ENCODE measurements around the gene FSTL1.
"Not testable (repeated sequence)": the region's sequence is repeated elsewhere in the genome, so short reads cannot be mapped to it uniquely, and the experiment has no call there.

FSTL1 gene

GRCh38 chr3:120394347-120394746 is 56.4 kb downstream of the FSTL1 start:
- Histone ChIP-seq H3K4me1 (ENCODE audit: control extremely low read depth in 1 of 4, control insufficient read depth in 4 of 4, insufficient read depth in 4 of 4, low read length in 3 of 4) (peaks cover 0 to under 1% (median 0%) of the 10 kb centered on the region in 4 experiments), H3K9me3 (ENCODE audit: control extremely low read depth in 1 of 5, control insufficient read depth in 4 of 5, insufficient read depth in 2 of 5, low read depth in 1 of 5, low read length in 4 of 5) (no peaks in the 10 kb centered on the region), H3K27me3 (replicated peaks in 2 of 5; ENCODE audit: control insufficient read depth in 4 of 5, insufficient read depth in 5 of 5, low read length in 4 of 5) (no peaks in the 10 kb centered on the region), H3K4me3 (ENCODE audit: control insufficient read depth in 1 of 7, extremely low read depth in 1 of 7, insufficient read depth in 4 of 7, low read depth in 2 of 7, low read length in 6 of 7) (no peak overlapping the region), H3K27ac (ENCODE audit: insufficient read depth in 1 of 2, low read depth in 1 of 2, low read length in 2 of 2, poor library complexity in 1 of 2, severe bottlenecking in 2 of 2) (no peak overlapping the region), H3K36me3 (ENCODE audit: control insufficient read depth in 4 of 4, insufficient read depth in 4 of 4, low read length in 3 of 4) (peaks cover 0 to 33% (median 6%) of the 10 kb centered on the region in 4 experiments)
- CTCF ChIA-PET: no interaction called here
- WGBS (ENCODE audit: insufficient coverage): no CpG with 5 or more reads among the region's 2 CpGs
- DNase-seq: no peak
- POLR2A ChIA-PET: no interaction called here

GRCh38 chr3:120393761-120394160 is 57.0 kb downstream of the FSTL1 start:
- H3K4me1 ChIP-seq (ENCODE audit: control extremely low read depth in 1 of 4, control insufficient read depth in 4 of 4, insufficient read depth in 4 of 4, low read length in 3 of 4): no peaks in the 10 kb centered on the region
- 96% methylated on average over 2 of the region's 2 CpGs for WGBS (ENCODE audit: insufficient coverage)
- no peaks in the 10 kb centered on the region for H3K9me3 ChIP-seq (ENCODE audit: control extremely low read depth in 1 of 5, control insufficient read depth in 4 of 5, insufficient read depth in 2 of 5, low read depth in 1 of 5, low read length in 4 of 5)
- H3K36me3 ChIP-seq (ENCODE audit: control insufficient read depth in 4 of 4, insufficient read depth in 4 of 4, low read length in 3 of 4): peaks cover 0 to 27% (median 4%) of the 10 kb centered on the region in 4 experiments
- H3K27ac ChIP-seq (ENCODE audit: insufficient read depth in 1 of 2, low read depth in 1 of 2, low read length in 2 of 2, poor library complexity in 1 of 2, severe bottlenecking in 2 of 2): no peak overlapping the region
- H3K4me3 ChIP-seq (ENCODE audit: control insufficient read depth in 1 of 7, extremely low read depth in 1 of 7, insufficient read depth in 4 of 7, low read depth in 2 of 7, low read length in 6 of 7): no peak overlapping the region
- no peak for DNase-seq
- ChIA-PET CTCF (no interaction called here), POLR2A (no interaction called here)
- H3K27me3 ChIP-seq (replicated peaks in 2 of 5; ENCODE audit: control insufficient read depth in 4 of 5, insufficient read depth in 5 of 5, low read length in 4 of 5): no peaks in the 10 kb centered on the region

- H3K9me3 ChIP-seq (ENCODE audit: control extremely low read depth in 1 of 5, control insufficient read depth in 4 of 5, insufficient read depth in 2 of 5, low read depth in 1 of 5, low read length in 4 of 5): no peaks in the 10 kb centered on the region
- no peak overlapping the region for H3K27ac ChIP-seq (ENCODE audit: insufficient read depth in 1 of 2, low read depth in 1 of 2, low read length in 2 of 2, poor library complexity in 1 of 2, severe bottlenecking in 2 of 2)
- peaks cover 0 to 24% (median 4%) of the 10 kb centered on the region in 4 experiments for H3K36me3 ChIP-seq (ENCODE audit: control insufficient read depth in 4 of 4, insufficient read depth in 4 of 4, low read length in 3 of 4)
- H3K27me3 ChIP-seq (replicated peaks in 2 of 5; ENCODE audit: control insufficient read depth in 4 of 5, insufficient read depth in 5 of 5, low read length in 4 of 5): no peaks in the 10 kb centered on the region
- H3K4me3 ChIP-seq (ENCODE audit: control insufficient read depth in 1 of 7, extremely low read depth in 1 of 7, insufficient read depth in 4 of 7, low read depth in 2 of 7, low read length in 6 of 7): no peak overlapping the region
- ChIA-PET CTCF (no interaction called here), POLR2A (no interaction called here)
- H3K4me1 ChIP-seq (ENCODE audit: control extremely low read depth in 1 of 4, control insufficient read depth in 4 of 4, insufficient read depth in 4 of 4, low read length in 3 of 4): no peaks in the 10 kb centered on the region
- 100% methylated on average over 2 of the region's 4 CpGs for WGBS (ENCODE audit: insufficient coverage)
- DNase-seq: no peak
Measured at GRCh38 chr3:120393243-120393642, 57.5 kb downstream of the FSTL1 start.

- peaks cover 0 to 3% (median 0%) of the 10 kb centered on the region in 5 experiments for H3K27me3 ChIP-seq (replicated peaks in 2 of 5; ENCODE audit: control insufficient read depth in 4 of 5, insufficient read depth in 5 of 5, low read length in 4 of 5)
- 90% methylated on average over 1 of the region's 2 CpGs for WGBS (ENCODE audit: insufficient coverage)
- no peak overlapping the region for H3K27ac ChIP-seq (ENCODE audit: insufficient read depth in 1 of 2, low read depth in 1 of 2, low read length in 2 of 2, poor library complexity in 1 of 2, severe bottlenecking in 2 of 2)
- no peaks in the 10 kb centered on the region for H3K36me3 ChIP-seq (ENCODE audit: control insufficient read depth in 4 of 4, insufficient read depth in 4 of 4, low read length in 3 of 4)
- ChIA-PET POLR2A (no interaction called here), CTCF (no interaction called here)
- no peaks in the 10 kb centered on the region for H3K4me1 ChIP-seq (ENCODE audit: control extremely low read depth in 1 of 4, control insufficient read depth in 4 of 4, insufficient read depth in 4 of 4, low read length in 3 of 4)
- DNase-seq: no peak
- peaks cover 0 to 5% (median 0%) of the 10 kb centered on the region in 5 experiments for H3K9me3 ChIP-seq (ENCODE audit: control extremely low read depth in 1 of 5, control insufficient read depth in 4 of 5, insufficient read depth in 2 of 5, low read depth in 1 of 5, low read length in 4 of 5)
- no peak overlapping the region for H3K4me3 ChIP-seq (ENCODE audit: control insufficient read depth in 1 of 7, extremely low read depth in 1 of 7, insufficient read depth in 4 of 7, low read depth in 2 of 7, low read length in 6 of 7)
Measured at GRCh38 chr3:120382941-120383447, 67.8 kb downstream of the FSTL1 start.

GRCh38 chr3:120381503-120381902 is 69.3 kb downstream of the FSTL1 start:
- Histone ChIP-seq H3K9me3 (ENCODE audit: control extremely low read depth in 1 of 5, control insufficient read depth in 4 of 5, insufficient read depth in 2 of 5, low read depth in 1 of 5, low read length in 4 of 5) (peaks cover 0 to 5% (median 0%) of the 10 kb centered on the region in 5 experiments), H3K4me3 (ENCODE audit: control insufficient read depth in 1 of 7, extremely low read depth in 1 of 7, insufficient read depth in 4 of 7, low read depth in 2 of 7, low read length in 6 of 7) (no peak overlapping the region), H3K4me1 (ENCODE audit: control extremely low read depth in 1 of 4, control insufficient read depth in 4 of 4, insufficient read depth in 4 of 4, low read length in 3 of 4) (no peaks in the 10 kb centered on the region), H3K36me3 (ENCODE audit: control insufficient read depth in 4 of 4, insufficient read depth in 4 of 4, low read length in 3 of 4) (no peaks in the 10 kb centered on the region), H3K27me3 (replicated peaks in 2 of 5; ENCODE audit: control insufficient read depth in 4 of 5, insufficient read depth in 5 of 5, low read length in 4 of 5) (peaks cover 0 to 3% (median 0%) of the 10 kb centered on the region in 5 experiments), H3K27ac (ENCODE audit: insufficient read depth in 1 of 2, low read depth in 1 of 2, low read length in 2 of 2, poor library complexity in 1 of 2, severe bottlenecking in 2 of 2) (no peak overlapping the region)
- ChIA-PET CTCF (no interaction called here), POLR2A (no interaction called here)
- WGBS (ENCODE audit: insufficient coverage): 89% methylated on average over 2 of the region's 2 CpGs
- DNase-seq: no peak

DNA sequence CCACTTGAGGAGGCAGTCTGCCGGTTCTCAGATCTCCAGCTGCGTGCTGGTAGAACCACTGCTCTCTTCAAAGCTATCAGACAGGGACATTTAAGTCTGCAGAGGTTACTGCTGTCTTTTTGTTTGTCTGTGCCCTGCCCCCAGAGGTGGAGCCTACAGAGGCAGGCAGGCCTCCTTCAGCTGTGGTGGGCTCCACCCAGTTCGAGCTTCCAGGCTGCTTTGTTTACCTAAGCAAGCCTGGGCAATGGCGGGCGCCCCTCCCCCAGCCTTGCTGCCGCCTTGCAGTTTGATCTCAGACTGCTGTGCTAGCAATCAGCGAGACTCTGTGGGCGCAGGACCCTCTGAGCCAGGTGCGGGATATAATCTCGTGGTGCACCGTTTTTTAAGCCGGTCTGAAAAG is 72.8 kb downstream of the FSTL1 start:
- DNase-seq; H3K4me3 ChIP-seq (ENCODE audit: control insufficient read depth in 1 of 7, extremely low read depth in 1 of 7, insufficient read depth in 4 of 7, low read depth in 2 of 7, low read length in 6 of 7); POLR2A ChIA-PET; H3K9me3 ChIP-seq (ENCODE audit: control extremely low read depth in 1 of 5, control insufficient read depth in 4 of 5, insufficient read depth in 2 of 5, low read depth in 1 of 5, low read length in 4 of 5); H3K27ac ChIP-seq (ENCODE audit: insufficient read depth in 1 of 2, low read depth in 1 of 2, low read length in 2 of 2, poor library complexity in 1 of 2, severe bottlenecking in 2 of 2); H3K36me3 ChIP-seq (ENCODE audit: control insufficient read depth in 4 of 4, insufficient read depth in 4 of 4, low read length in 3 of 4); H3K4me1 ChIP-seq (ENCODE audit: control extremely low read depth in 1 of 4, control insufficient read depth in 4 of 4, insufficient read depth in 4 of 4, low read length in 3 of 4); CTCF ChIA-PET; H3K27me3 ChIP-seq (replicated peaks in 2 of 5; ENCODE audit: control insufficient read depth in 4 of 5, insufficient read depth in 5 of 5, low read length in 4 of 5): not testable (repeated sequence)
- no CpG with 5 or more reads among the region's 12 CpGs for WGBS (ENCODE audit: insufficient coverage)

- DNase-seq: no peak
- H3K27me3 ChIP-seq (replicated peaks in 2 of 5; ENCODE audit: control insufficient read depth in 4 of 5, insufficient read depth in 5 of 5, low read length in 4 of 5): peaks cover 0 to 5% (median 2%) of the 10 kb centered on the region in 5 experiments
- H3K4me1 ChIP-seq (ENCODE audit: control extremely low read depth in 1 of 4, control insufficient read depth in 4 of 4, insufficient read depth in 4 of 4, low read length in 3 of 4): no peaks in the 10 kb centered on the region
- ChIA-PET POLR2A (no interaction called here), CTCF (no interaction called here)
- H3K9me3 ChIP-seq (ENCODE audit: control extremely low read depth in 1 of 5, control insufficient read depth in 4 of 5, insufficient read depth in 2 of 5, low read depth in 1 of 5, low read length in 4 of 5): peaks cover 0 to 2% (median 0%) of the 10 kb centered on the region in 5 experiments
- no peaks in the 10 kb centered on the region for H3K36me3 ChIP-seq (ENCODE audit: control insufficient read depth in 4 of 4, insufficient read depth in 4 of 4, low read length in 3 of 4)
- H3K27ac ChIP-seq (ENCODE audit: insufficient read depth in 1 of 2, low read depth in 1 of 2, low read length in 2 of 2, poor library complexity in 1 of 2, severe bottlenecking in 2 of 2): no peak overlapping the region
- no peak overlapping the region for H3K4me3 ChIP-seq (ENCODE audit: control insufficient read depth in 1 of 7, extremely low read depth in 1 of 7, insufficient read depth in 4 of 7, low read depth in 2 of 7, low read length in 6 of 7)
Measured at GRCh38 chr3:120370463-120370862, 80.3 kb downstream of the FSTL1 start.

Measured in common myeloid progenitor, CD34-positive (primary cell).